ENCODE data around the gene TLE4. TPM values are rescaled to one million over a fixed set of nuclear protein-coding genes. Genes with fewer than 3 reads are reported as not detected.

Gene TLE4
- polyA plus RNA-seq, 1 of the 3 experiments (the other 2 are of a cell fraction): 40.4 TPM

GRCh38 chr9:79579624-79580023 is 7.9 kb downstream of the TLE4 start:
- peaks cover 32 to 65% of the 10 kb centered on the region in 2 experiments for H3K4me1 ChIP-seq (ENCODE audit: control insufficient read depth in 1 of 2, insufficient read depth in 2 of 2, low read depth in 1 of 2, low read length in 1 of 2)
- CTCF ChIA-PET: interaction anchor here (1.9 to 2.2 kb wide), 2 partner anchors 30 to 77 kb away, joined by 4 to 7 read pairs; no protein-coding TSS in a partner anchor
- DNase-seq: no peak
- H3K4me3 ChIP-seq (ENCODE audit: low read depth in 2 of 2, low read length in 1 of 2): no peak overlapping the region
- H3F3A ChIP-seq (replicated peaks; ENCODE audit: insufficient read depth): peaks cover 10% of the 10 kb centered on the region
- no peaks in the 10 kb centered on the region for H3K9me3 ChIP-seq
- 69% methylated on average over 2 of the region's 2 CpGs for WGBS (ENCODE audit: low lambda C conversion rate)
- H3K36me3 ChIP-seq (replicated peaks in 1 of 2; ENCODE audit: control insufficient read depth in 1 of 2, insufficient read depth in 2 of 2, low read length in 1 of 2): peaks cover 48 to 51% of the 10 kb centered on the region in 2 experiments
- POLR2A ChIA-PET: no interaction called here
- H2AFZ ChIP-seq (ENCODE audit: low read depth): no peak overlapping the region
- H3K4me2 ChIP-seq: peak overlapping the region; percentile 81; the same call in 1 of the 2 replicates
- H3K9ac ChIP-seq: no peak overlapping the region
- peaks cover 52% of the 10 kb centered on the region for H4K20me1 ChIP-seq (ENCODE audit: insufficient read depth)
- H3K79me2 ChIP-seq (ENCODE audit: insufficient read depth): peaks cover 100% of the 10 kb centered on the region
- H3K9me2 ChIP-seq: no peaks in the 10 kb centered on the region
- peak overlapping the region; percentile 76 to 97; a peak in 3 of 4 replicates for H3K27ac ChIP-seq (ENCODE audit: low read depth in 2 of 2, low read length in 1 of 2)
- no peaks in the 10 kb centered on the region for H3K27me3 ChIP-seq (ENCODE audit: insufficient read depth)
- TF ChIP-seq RCOR1 (IDR thresholded peaks at IDR 0.05; ENCODE audit: low read length): no peak
- TF ChIP-seq TEAD4 (IDR thresholded peaks at IDR 0.05; ENCODE audit: borderline replicate concordance, insufficient read depth): no peak
- no peak for TF ChIP-seq TCF12 (IDR thresholded peaks at IDR 0.05)
- no peak for TF ChIP-seq RFX5 (IDR thresholded peaks at IDR 0.05; ENCODE audit: low read length)
- no peak for TF ChIP-seq RXRA (IDR thresholded peaks at IDR 0.05; ENCODE audit: borderline replicate concordance, low read depth)
- peak in 1 of 2 experiments; percentile 80; a peak in 2 of 4 replicates for TF ChIP-seq EP300 (IDR thresholded peaks at IDR 0.05; ENCODE audit: borderline replicate concordance in 1 of 2, low read depth in 1 of 2, low read length in 1 of 2)
- TF ChIP-seq ELF1 (IDR thresholded peaks at IDR 0.05): no peak
- no peak for TF ChIP-seq RAD21 (IDR thresholded peaks at IDR 0.05; ENCODE audit: low read length)
- peak; percentile 50; the same call in 1 of the 2 replicates for TF ChIP-seq GATA2 (CRISPR knock-in tag; IDR thresholded peaks at IDR 0.05)

GRCh38 chr9:79580055-79580454 is 8.3 kb downstream of the TLE4 start:
- peaks cover 10% of the 10 kb centered on the region for H3F3A ChIP-seq (replicated peaks; ENCODE audit: insufficient read depth)
- H3K36me3 ChIP-seq (replicated peaks in 1 of 2; ENCODE audit: control insufficient read depth in 1 of 2, insufficient read depth in 2 of 2, low read length in 1 of 2): peaks cover 48 to 55% of the 10 kb centered on the region in 2 experiments
- ChIA-PET CTCF (interaction anchor here (0.6 to 2.2 kb wide), 4 partner anchors 30 to 453 kb away, joined by 3 to 7 read pairs (median 4); no protein-coding TSS in a partner anchor), POLR2A (interaction anchor here (0.6 kb wide), 1 partner anchor 32 kb away, joined by 3 read pairs; no protein-coding TSS in a partner anchor)
- peaks cover 52% of the 10 kb centered on the region for H4K20me1 ChIP-seq (ENCODE audit: insufficient read depth)
- no peaks in the 10 kb centered on the region for H3K9me3 ChIP-seq
- H3K4me2 ChIP-seq: 0 out of 2 replicates have a peak overlapping the region, but pooled peaks have one; percentile 4
- peaks cover 32 to 65% of the 10 kb centered on the region in 2 experiments for H3K4me1 ChIP-seq (ENCODE audit: control insufficient read depth in 1 of 2, insufficient read depth in 2 of 2, low read depth in 1 of 2, low read length in 1 of 2)
- no peak overlapping the region for H2AFZ ChIP-seq (ENCODE audit: low read depth)
- TF ChIP-seq GATA2 (CRISPR knock-in tag; IDR thresholded peaks at IDR 0.05) (0 out of 2 replicates have a peak, but pooled peaks have one; percentile 16), MXI1 (IDR thresholded peaks at IDR 0.05; ENCODE audit: low read depth, low read length) (peak; percentile 58; the same call in 1 of the 2 replicates), TAF1 (IDR thresholded peaks at IDR 0.05; ENCODE audit: borderline replicate concordance, low read depth, low read length) (no peak), RCOR1 (IDR thresholded peaks at IDR 0.05; ENCODE audit: low read length) (peak; percentile 61; the same call in 1 of the 2 replicates), RFX5 (IDR thresholded peaks at IDR 0.05; ENCODE audit: low read length) (no peak), EP300 (IDR thresholded peaks at IDR 0.05; ENCODE audit: borderline replicate concordance in 1 of 2, low read depth in 1 of 2, low read length in 1 of 2) (peak in 1 of 2 experiments; percentile 53; a peak in 1 of 4 replicates)
- WGBS (ENCODE audit: low lambda C conversion rate): 76% methylated on average over 7 of the region's 7 CpGs
- H3K27me3 ChIP-seq (ENCODE audit: insufficient read depth): no peaks in the 10 kb centered on the region
- H3K79me2 ChIP-seq (ENCODE audit: insufficient read depth): peaks cover 100% of the 10 kb centered on the region
- no peak overlapping the region for H3K4me3 ChIP-seq (ENCODE audit: low read depth in 2 of 2, low read length in 1 of 2)
- peak overlapping the region in 1 of 2 experiments; percentile 97; a peak in 2 of 4 replicates for H3K27ac ChIP-seq (ENCODE audit: low read depth in 2 of 2, low read length in 1 of 2)
- no peak overlapping the region for H3K9ac ChIP-seq
- no peaks in the 10 kb centered on the region for H3K9me2 ChIP-seq
- no peak for DNase-seq

GRCh38 chr9:79581388-79581787 is 9.6 kb downstream of the TLE4 start:
- H3K79me2 ChIP-seq (ENCODE audit: insufficient read depth): peaks cover 100% of the 10 kb centered on the region
- H3K9me3 ChIP-seq: no peaks in the 10 kb centered on the region
- peak overlapping the region in 1 of 2 experiments; percentile 38; a peak in 2 of 4 replicates for H3K4me3 ChIP-seq (ENCODE audit: low read depth in 2 of 2, low read length in 1 of 2)
- H3F3A ChIP-seq (replicated peaks; ENCODE audit: insufficient read depth): peaks cover 10% of the 10 kb centered on the region
- TF ChIP-seq FOXJ3 (CRISPR knock-in tag; IDR thresholded peaks at IDR 0.05) (no peak), ZBTB33 (IDR thresholded peaks at IDR 0.05; ENCODE audit: borderline replicate concordance, low read depth) (no peak), NFIC (IDR thresholded peaks at IDR 0.05; ENCODE audit: borderline replicate concordance) (peak; percentile 81), USF1 (IDR thresholded peaks at IDR 0.05; ENCODE audit: borderline replicate concordance, low read depth) (no peak), EP300 (IDR thresholded peaks at IDR 0.05; ENCODE audit: borderline replicate concordance in 1 of 2, low read depth in 1 of 2, low read length in 1 of 2) (0 out of 4 replicates have a peak, but pooled peaks of 1 of the 2 experiments have one; percentile 12)
- H3K36me3 ChIP-seq (replicated peaks in 1 of 2; ENCODE audit: control insufficient read depth in 1 of 2, insufficient read depth in 2 of 2, low read length in 1 of 2): peaks cover 46 to 52% of the 10 kb centered on the region in 2 experiments
- peak overlapping the region; percentile 51; the same call in 1 of the 2 replicates for H3K9ac ChIP-seq
- ChIA-PET CTCF (no interaction called here), POLR2A (no interaction called here)
- H2AFZ ChIP-seq (ENCODE audit: low read depth): no peak overlapping the region
- no peaks in the 10 kb centered on the region for H3K27me3 ChIP-seq (ENCODE audit: insufficient read depth)
- peaks cover 61% of the 10 kb centered on the region for H4K20me1 ChIP-seq (ENCODE audit: insufficient read depth)
- DNase-seq: no peak
- H3K27ac ChIP-seq (ENCODE audit: low read depth in 2 of 2, low read length in 1 of 2): peak overlapping the region; percentile 73 to 97
- peaks cover 32 to 59% of the 10 kb centered on the region in 2 experiments for H3K4me1 ChIP-seq (ENCODE audit: control insufficient read depth in 1 of 2, insufficient read depth in 2 of 2, low read depth in 1 of 2, low read length in 1 of 2)
- H3K9me2 ChIP-seq: no peaks in the 10 kb centered on the region
- H3K4me2 ChIP-seq: peak overlapping the region; percentile 75
- WGBS (ENCODE audit: low lambda C conversion rate): 33% methylated on average over 3 of the region's 3 CpGs

Measured in SK-N-SH (cell line).